Frontal cortex (tissue), 4 donors: ENCODE data around the gene ATP1A2. TPM values are rescaled to one million over a fixed set of nuclear protein-coding genes. Genes with fewer than 3 reads are reported as not detected.

Source experiments
- DNase-seq, 2 donors: peaks; one replicate each; pipeline ENCODE4 v3.0.0; 2012; ENCODE audit warnings: low spot score in 2 of 2
- FAIRE-seq: peaks from 2 replicates; lab custom pipeline; 2012; peaks lifted over from hg19 to GRCh38; lab: Jason Lieb, UNC
- total RNA-seq: library from RNA; depleted of rRNA; stranded (reverse); fragments of >200 nt; gene quantifications from one replicate; pipeline ENCODE4 v1.2.3, GENCODE V29; 2014
- donor health status: control.
- donor health status: control.
- donor health status: control.

The ATP1A2 gene
- total RNA-seq, 1 donor from 2014 or later = 45.7 TPM

DNA sequence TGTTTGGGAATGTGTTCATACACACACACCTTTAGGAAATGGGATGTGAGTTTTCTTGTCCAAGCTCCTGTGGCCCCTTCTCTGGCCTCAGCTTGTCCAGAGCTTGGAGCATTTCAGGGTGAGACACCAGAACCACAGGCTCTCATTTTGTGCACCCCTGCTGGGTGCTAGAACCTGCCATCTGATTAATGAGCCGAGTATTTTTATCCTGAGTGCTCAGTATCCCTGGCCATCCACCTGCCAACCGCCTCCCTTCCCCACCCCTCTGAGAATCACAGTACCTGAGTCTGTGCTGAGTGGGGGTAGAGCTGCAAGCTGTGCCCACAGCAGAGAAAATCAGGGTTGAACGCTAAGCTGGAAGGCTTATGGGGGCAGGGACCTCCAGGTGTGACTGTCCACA lies 76.2 kb downstream of the ATP1A2 start:
- DNase-seq = no peak
- no peak for FAIRE-seq

DNA sequence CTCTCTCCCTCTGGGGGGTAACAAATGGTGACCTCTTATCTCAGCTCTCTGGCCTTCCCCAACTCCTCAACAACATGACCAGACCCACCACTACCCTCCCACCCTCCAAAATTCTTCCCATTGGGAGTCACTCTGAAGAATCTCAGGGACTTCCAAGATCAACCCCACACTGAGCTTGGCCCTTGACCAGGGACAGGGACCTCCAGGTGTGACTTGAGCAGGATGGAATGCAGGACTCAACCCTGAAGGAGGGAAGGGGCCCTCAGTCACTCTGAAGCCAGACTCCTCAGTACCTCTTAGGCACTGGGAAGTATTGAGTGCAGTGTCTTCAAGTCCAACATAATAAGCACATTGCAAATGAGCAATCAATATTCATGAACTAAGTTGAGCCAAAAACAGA lies 76.7 kb downstream of the ATP1A2 start:
- FAIRE-seq = no peak
- DNase-seq = no peak

Other genes starting within 250 kb of the ATP1A2 start
- under 0.01 TPM for gene CFAP45, start 215.6 kb upstream of the ATP1A2 start, total RNA-seq
- gene TAGLN2, start 190.3 kb upstream of the ATP1A2 start, total RNA-seq = 18.8 TPM
- 5.3 TPM for gene IGSF9, start 170.1 kb upstream of the ATP1A2 start, total RNA-seq
- gene SLAMF9, start 161.5 kb upstream of the ATP1A2 start, total RNA-seq = not detected
- gene PIGM, start 83.8 kb upstream of the ATP1A2 start, total RNA-seq = 7.7 TPM
- 1.6 TPM for gene KCNJ10, start 45.6 kb upstream of the ATP1A2 start, total RNA-seq
- gene KCNJ9, start 34.2 kb upstream of the ATP1A2 start, total RNA-seq = 11.4 TPM
- gene IGSF8, start 17.1 kb upstream of the ATP1A2 start, total RNA-seq = 48.5 TPM
- not detected for gene ATP1A4, start 35.8 kb downstream of the ATP1A2 start, total RNA-seq
- gene CASQ1, start 74.8 kb downstream of the ATP1A2 start, total RNA-seq = 4.9 TPM
- 84.4 TPM for gene PEA15, start 89.6 kb downstream of the ATP1A2 start, total RNA-seq
- gene DCAF8, start 146.8 kb downstream of the ATP1A2 start, total RNA-seq = 38.3 TPM
- gene PEX19, start 169.4 kb downstream of the ATP1A2 start, total RNA-seq = 24.1 TPM
- 161 TPM for gene COPA, start 227.5 kb downstream of the ATP1A2 start, total RNA-seq
- gene NCSTN, start 227.6 kb downstream of the ATP1A2 start, total RNA-seq = 24.5 TPM